H1 (cell line): ENCODE results near the gene JDP2. TPM values are rescaled to one million over a fixed set of nuclear protein-coding genes. Genes with fewer than 3 reads are reported as not detected.

ENCODE experiments used
- CTCF ChIA-PET: fragments of 300-600 bp; sonication (Branson Sonifier 250); formaldehyde crosslinking; loops from one replicate; lab custom pipeline; 2021; ENCODE audit not compliant: partially characterized antibody; lab: Charles Lee
- POLR2A ChIA-PET: fragments of 300-600 bp; sonication (Branson Sonifier 250); formaldehyde crosslinking; loops from one replicate; lab custom pipeline; 2021; ENCODE audit warnings: inconsistent platforms; ENCODE audit not compliant: partially characterized antibody; lab: Charles Lee
- DNase-seq, 2 experiments: peaks; one replicate each; pipeline versions ENCODE4 v3.0.0 to v3.0.0-alpha.2; 2010 to 2022; ENCODE audit warnings: low spot score in 2 of 2, low read depth in 1 of 2, mixed read lengths in 1 of 2
- FAIRE-seq: peaks from 2 replicates; lab custom pipeline; 2011; peaks lifted over from hg19 to GRCh38; lab: Jason Lieb, UNC
- H2AFZ ChIP-seq: 2 replicates; pipeline ENCODE4 v1.8.1; 2012; ENCODE audit warnings: low read length, inconsistent platforms
- H2AK5ac ChIP-seq: 2 replicates; pipeline ENCODE4 v1.6.1; 2013; ENCODE audit warnings: low read depth, low read length
- H2BK120ac ChIP-seq: replicated peaks from 2 replicates; pipeline ENCODE3; 2013; ENCODE audit warnings: low read depth, low read length, inconsistent platforms
- H2BK12ac ChIP-seq: 2 replicates; pipeline ENCODE4 v1.6.1; 2013; ENCODE audit warnings: low read depth, low read length
- H2BK15ac ChIP-seq: 2 replicates; pipeline ENCODE4 v1.6.1; 2013; ENCODE audit warnings: low read length
- H2BK20ac ChIP-seq: 2 replicates; pipeline ENCODE4 v1.6.1; 2013; ENCODE audit warnings: low read length
- H2BK5ac ChIP-seq: 2 replicates; pipeline ENCODE4 v1.6.1; 2013; ENCODE audit warnings: low read depth, low read length
- H3K14ac ChIP-seq: 2 replicates; pipeline ENCODE4 v1.6.1; 2013; ENCODE audit warnings: inconsistent platforms; ENCODE audit not compliant: insufficient read length
- H3K18ac ChIP-seq: 2 replicates; pipeline ENCODE4 v1.6.1; 2013; ENCODE audit warnings: low read length; ENCODE audit errors: extremely low read depth
- H3K23ac ChIP-seq: 2 replicates; pipeline ENCODE4 v1.6.1; 2013; ENCODE audit warnings: inconsistent platforms; ENCODE audit not compliant: insufficient read length
- H3K23me2 ChIP-seq: 2 replicates; pipeline ENCODE4 v1.6.1; 2013; ENCODE audit warnings: low read depth, low read length
- H3K27ac ChIP-seq: 2 replicates; pipeline ENCODE4 v1.6.1; 2011; ENCODE audit warnings: low read depth, low read length, inconsistent platforms
- H3K27me3 ChIP-seq, 4 experiments: replicated peaks in 1 of 4; 1 replicate in 1 of 4; 2 replicates in 3 of 4; pipeline versions ENCODE4 v1.6.1 to v1.8.1; 2011 to 2013; ENCODE audit warnings: low read length in 3 of 4, mild to moderate bottlenecking in 3 of 4, inconsistent platforms in 2 of 4, mixed read lengths in 2 of 4, moderate library complexity in 1 of 4; ENCODE audit not compliant: control insufficient read depth in 3 of 4, insufficient read depth in 3 of 4; ENCODE audit errors: extremely low read depth in 1 of 4
- H3K36me3 ChIP-seq, 4 experiments: 2 replicates each; pipeline versions ENCODE4 v1.6.1 to v1.8.1; 2011 to 2013; ENCODE audit warnings: mild to moderate bottlenecking in 4 of 4, low read length in 3 of 4, moderate library complexity in 2 of 4, control low read depth in 1 of 4, inconsistent platforms in 1 of 4; ENCODE audit not compliant: insufficient read depth in 4 of 4, control insufficient read depth in 2 of 4
- H3K4ac ChIP-seq: replicated peaks from 2 replicates; pipeline ENCODE3; 2013; ENCODE audit warnings: low read length, low read depth, mixed read lengths, inconsistent platforms; ENCODE audit not compliant: insufficient read length
- H3K4me1 ChIP-seq, 4 experiments: replicated peaks in 1 of 4; 1 replicate in 1 of 4; 2 replicates in 3 of 4; pipeline versions ENCODE4 v1.6.1 to v1.8.1; 2011 to 2013; ENCODE audit warnings: low read length in 3 of 4, inconsistent platforms in 2 of 4, mixed read lengths in 1 of 4; ENCODE audit not compliant: insufficient read depth in 4 of 4, control insufficient read depth in 3 of 4
- H3K4me2 ChIP-seq, 2 experiments: 2 replicates each; pipeline versions ENCODE4 v1.6.1 to v1.8.1; 2011 to 2013; ENCODE audit warnings: low read depth in 2 of 2, low read length in 2 of 2, control low read depth in 1 of 2, inconsistent platforms in 1 of 2, mild to moderate bottlenecking in 1 of 2; ENCODE audit not compliant: insufficient read depth in 1 of 2
- H3K4me3 ChIP-seq, 4 experiments: fragments of 200-600, 300-600 bp in 1 of 4; sonication (generic), shearing (Covaris generic), sonication (Bioruptor Twin) in 1 of 4; 2 replicates each; pipeline versions ENCODE4 v1.5.1 to v1.8.1; 2011 to 2016; ENCODE audit warnings: low read length in 4 of 4, low read depth in 3 of 4, control low read depth in 2 of 4, inconsistent platforms in 2 of 4, mild to moderate bottlenecking in 2 of 4, mixed read lengths in 1 of 4, moderate library complexity in 1 of 4; ENCODE audit not compliant: insufficient read depth in 2 of 4; ENCODE audit errors: extremely low read depth in 1 of 4
- H3K56ac ChIP-seq: replicated peaks from 2 replicates; pipeline ENCODE3; 2013; ENCODE audit warnings: low read depth, mild to moderate bottlenecking, mixed read lengths, low read length, inconsistent platforms; ENCODE audit not compliant: insufficient read length
- H3K79me1 ChIP-seq: 2 replicates; pipeline ENCODE4 v1.6.1; 2013; ENCODE audit warnings: low read depth, low read length, control low read depth
- H3K79me2 ChIP-seq, 2 experiments: 2 replicates each; pipeline versions ENCODE4 v1.6.1 to v1.8.1; 2012 to 2013; ENCODE audit warnings: low read length in 2 of 2, mild to moderate bottlenecking in 2 of 2, inconsistent platforms in 1 of 2; ENCODE audit not compliant: insufficient read depth in 2 of 2, control insufficient read depth in 1 of 2
- H3K9ac ChIP-seq, 4 experiments: replicated peaks in 1 of 4; 1 replicate in 1 of 4; 2 replicates in 3 of 4; pipeline versions ENCODE4 v1.6.1 to v1.8.1; 2011 to 2013; ENCODE audit warnings: low read depth in 3 of 4, low read length in 3 of 4, control low read depth in 2 of 4, mild to moderate bottlenecking in 2 of 4, moderate library complexity in 2 of 4, inconsistent platforms in 1 of 4; ENCODE audit errors: extremely low read depth in 1 of 4
- H3K9me3 ChIP-seq, 2 experiments: 2 replicates each; pipeline versions ENCODE4 v1.6.1 to v1.8.1; 2012 to 2013; ENCODE audit warnings: mild to moderate bottlenecking in 2 of 2, moderate library complexity in 2 of 2, control low read depth in 1 of 2, inconsistent platforms in 1 of 2, low read depth in 1 of 2, low read length in 1 of 2, mixed read lengths in 1 of 2; ENCODE audit not compliant: insufficient read depth in 2 of 2
- H4K20me1 ChIP-seq, 2 experiments: replicated peaks in 1 of 2; 2 replicates each; pipeline versions ENCODE3 to v1.8.1; 2011 to 2013; ENCODE audit warnings: inconsistent platforms in 2 of 2, low read length in 2 of 2, mild to moderate bottlenecking in 1 of 2; ENCODE audit not compliant: insufficient read depth in 2 of 2, control insufficient read depth in 1 of 2
- H4K5ac ChIP-seq: 2 replicates; pipeline ENCODE4 v1.6.1; 2013; ENCODE audit warnings: low read length, low read depth, mixed read lengths, inconsistent platforms; ENCODE audit not compliant: insufficient read length
- H4K8ac ChIP-seq: 2 replicates; pipeline ENCODE4 v1.8.0; 2013; ENCODE audit warnings: mild to moderate bottlenecking, moderate library complexity, low read length, inconsistent platforms; ENCODE audit not compliant: insufficient read depth; ENCODE audit errors: extremely low read depth
- H4K91ac ChIP-seq: replicated peaks from 2 replicates; pipeline ENCODE3; 2013; ENCODE audit warnings: low read length, mixed read lengths, inconsistent platforms; ENCODE audit not compliant: insufficient read length
- WGBS, 2 experiments: shearing (Covaris generic) in 1 of 2; methylation state at CpG; one replicate each; pipeline versions ENCODE4 v1.1.6 to v1.1.7; 2013 to 2015; ENCODE audit warnings: low lambda C conversion rate in 2 of 2, mixed read lengths in 2 of 2, inconsistent platforms in 1 of 2, low coverage in 1 of 2, missing lambda C conversion rate in 1 of 2; ENCODE audit not compliant: insufficient replicate concordance in 2 of 2, insufficient coverage in 1 of 2, insufficient read length in 1 of 2; ENCODE audit errors: extremely low coverage in 1 of 2, missing lambda C conversion rate in 1 of 2; 5-methylcytosine and 5-hydroxymethylcytosine counted together
- polyA plus RNA-seq, 7 experiments: library from polyadenylated mRNA; depleted of rRNA in 3 of 7; stranded (reverse) in 5 of 7; unstranded in 2 of 7; fragments of >200 nt in 5 of 7; fragments of 200-250 nt in 2 of 7; gene quantifications; 1 replicate in 5 of 7; 2 replicates in 1 of 7; 4 replicates in 1 of 7; pipeline versions ENCODE4 v1.2.1 to v1.2.3, GENCODE V29; 2011 to 2013; ENCODE audit warnings: missing spikeins in 2 of 7, mixed read lengths in 2 of 7
- total RNA-seq: library from RNA; stranded (reverse); fragmentation: NEBNext Ultra II Directional; extraction: Animal tissue kit (Norgen Biotek cat#: 25700); gene quantifications from 2 replicates; pipeline ENCODE4 v1.2.1, GENCODE V29; 2021
- TF ChIP-seq, protein P1 (sequence below): IDR thresholded peaks from 2 replicates; pipeline ENCODE4 v1.6.1; 2012; ENCODE audit warnings: inconsistent platforms

Gene JDP2
- total and polyA plus RNA-seq, 2 of the 8 experiments (the other 6 are each of a cell fraction or from before 2014, with no cell fraction given): 8.9 to 27.2 TPM

DNA sequence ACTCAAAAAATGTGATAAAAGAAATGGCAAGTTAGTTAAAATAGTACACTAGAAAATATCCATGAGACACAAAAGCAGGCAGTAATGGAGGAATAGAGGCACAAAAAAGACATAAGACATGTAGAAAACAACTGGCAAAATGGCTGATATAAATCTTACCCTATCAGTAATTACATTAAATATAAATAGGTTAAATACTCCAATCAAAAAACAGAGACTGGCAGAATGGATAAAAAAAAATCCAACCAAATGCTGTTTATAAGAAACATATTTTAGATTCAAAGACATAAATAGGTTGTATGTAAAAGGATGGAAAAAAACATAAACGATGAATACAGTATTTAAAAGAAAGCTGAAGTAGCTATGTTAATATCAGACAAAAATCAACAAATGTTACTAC lies 79.1 kb downstream of the JDP2 start:
- no peak overlapping the region for H2BK120ac ChIP-seq
- H4K5ac ChIP-seq: no peak overlapping the region
- H3K4me2 ChIP-seq: no peak overlapping the region
- no peaks in the 10 kb centered on the region for H3K27me3 ChIP-seq
- H2AFZ ChIP-seq: no peak overlapping the region
- H2BK5ac ChIP-seq: no peak overlapping the region
- no peak overlapping the region for H3K27ac ChIP-seq
- H2AK5ac ChIP-seq: no peak overlapping the region
- H3K79me2 ChIP-seq: no peaks in the 10 kb centered on the region
- no peak overlapping the region for H3K14ac ChIP-seq
- H2BK20ac ChIP-seq: no peak overlapping the region
- no peak for DNase-seq
- H3K9me3 ChIP-seq: no peaks in the 10 kb centered on the region
- H3K4me3 ChIP-seq: no peak overlapping the region
- ChIA-PET POLR2A (interaction anchor here (0.6 kb wide), 1 partner anchor 378 kb away, joined by 5 read pairs; no protein-coding TSS in a partner anchor), CTCF (interaction anchor here (0.6 to 1.8 kb wide), 12 partner anchors 9 to 202 kb away, joined by 3 to 5 read pairs (median 3); partner anchors contain the start of gene BATF)
- H3K4me1 ChIP-seq: no peaks in the 10 kb centered on the region
- no peak overlapping the region for H2BK15ac ChIP-seq
- no peak overlapping the region for H2BK12ac ChIP-seq
- H3K4ac ChIP-seq: no peak overlapping the region
- H3K56ac ChIP-seq: no peak overlapping the region
- no peak overlapping the region for H4K91ac ChIP-seq
- 85% methylated on average over 1 of the region's 1 CpG; no CpG with 5 or more reads in 1 of the 2 experiments for WGBS, 2 experiments
- no peaks in the 10 kb centered on the region for H3K23me2 ChIP-seq
- no peak overlapping the region for H3K18ac ChIP-seq
- no peak overlapping the region for H3K9ac ChIP-seq
- H3K36me3 ChIP-seq: no peaks in the 10 kb centered on the region
- FAIRE-seq: no peak
- H4K8ac ChIP-seq: no peak overlapping the region
- H4K20me1 ChIP-seq: no peaks in the 10 kb centered on the region
- TF ChIP-seq, protein P1, sequence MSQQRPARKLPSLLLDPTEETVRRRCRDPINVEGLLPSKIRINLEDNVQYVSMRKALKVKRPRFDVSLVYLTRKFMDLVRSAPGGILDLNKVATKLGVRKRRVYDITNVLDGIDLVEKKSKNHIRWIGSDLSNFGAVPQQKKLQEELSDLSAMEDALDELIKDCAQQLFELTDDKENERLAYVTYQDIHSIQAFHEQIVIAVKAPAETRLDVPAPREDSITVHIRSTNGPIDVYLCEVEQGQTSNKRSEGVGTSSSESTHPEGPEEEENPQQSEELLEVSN: no peak
- H3K79me1 ChIP-seq: no peaks in the 10 kb centered on the region
- H3K23ac ChIP-seq: no peak overlapping the region
